Trophoblast cell (in vitro differentiated cells and primary cell): ENCODE data around the gene SLC24A4.
A peak's percentile ranks its signal among the peaks of the same experiment; 100 is the strongest.

Experiments
- DNase-seq, 2 donors: peaks; one replicate each; pipeline ENCODE4 v3.0.0-alpha.2; 2016
- H2AFZ ChIP-seq: 2 replicates; pipeline ENCODE4 v1.6.1; 2013; ENCODE audit warnings: low read length, moderate library complexity, mild to moderate bottlenecking; ENCODE audit not compliant: insufficient read depth, poor library complexity
- H2AK5ac ChIP-seq: 2 replicates; pipeline ENCODE4 v1.6.1; 2013; ENCODE audit warnings: mild to moderate bottlenecking, low read length
- H2BK120ac ChIP-seq: 2 replicates; pipeline ENCODE4 v1.6.1; 2013; ENCODE audit warnings: low read length, mild to moderate bottlenecking, moderate library complexity; ENCODE audit not compliant: insufficient read depth, poor library complexity
- H2BK12ac ChIP-seq: 2 replicates; pipeline ENCODE4 v1.6.1; 2013; ENCODE audit warnings: mild to moderate bottlenecking, low read length, moderate library complexity
- H2BK5ac ChIP-seq: 2 replicates; pipeline ENCODE4 v1.6.1; 2013; ENCODE audit warnings: low read length, low read depth, moderate library complexity, mild to moderate bottlenecking; ENCODE audit not compliant: poor library complexity
- H3K14ac ChIP-seq: 2 replicates; pipeline ENCODE4 v1.6.1; 2013; ENCODE audit warnings: mild to moderate bottlenecking, low read length
- H3K18ac ChIP-seq: 2 replicates; pipeline ENCODE4 v1.6.1; 2013; ENCODE audit warnings: mild to moderate bottlenecking, low read length
- H3K23ac ChIP-seq: 2 replicates; pipeline ENCODE4 v1.6.1; 2013; ENCODE audit warnings: low read length
- H3K27ac ChIP-seq: 2 replicates; pipeline ENCODE4 v1.5.1; 2013; ENCODE audit warnings: low read depth, mild to moderate bottlenecking, inconsistent platforms, low read length, moderate library complexity
- H3K27me3 ChIP-seq: 2 replicates; pipeline ENCODE4 v1.6.1; 2013; ENCODE audit warnings: inconsistent platforms, mild to moderate bottlenecking, low read length, moderate library complexity; ENCODE audit not compliant: insufficient read depth
- H3K36me3 ChIP-seq, 2 experiments: 1 replicate in 1 of 2; 2 replicates in 1 of 2; pipeline ENCODE4 v1.6.1; 2013; ENCODE audit warnings: low read length in 2 of 2, mild to moderate bottlenecking in 2 of 2, moderate library complexity in 1 of 2; ENCODE audit not compliant: insufficient read depth in 2 of 2, control insufficient read depth in 1 of 2
- H3K4ac ChIP-seq: 2 replicates; pipeline ENCODE4 v1.6.1; 2013; ENCODE audit warnings: low read depth, mild to moderate bottlenecking, low read length, moderate library complexity
- H3K4me1 ChIP-seq, 2 experiments: 1 replicate in 1 of 2; 2 replicates in 1 of 2; pipeline ENCODE4 v1.6.1; 2013; ENCODE audit warnings: low read length in 2 of 2, mild to moderate bottlenecking in 2 of 2, moderate library complexity in 1 of 2; ENCODE audit not compliant: insufficient read depth in 2 of 2, control insufficient read depth in 1 of 2
- H3K4me2 ChIP-seq: 2 replicates; pipeline ENCODE4 v1.6.1; 2013; ENCODE audit warnings: inconsistent platforms, mild to moderate bottlenecking, low read length, moderate library complexity
- H3K4me3 ChIP-seq: 2 replicates; pipeline ENCODE4 v1.5.1; 2013; ENCODE audit warnings: mild to moderate bottlenecking, low read depth, low read length, inconsistent platforms
- H3K79me1 ChIP-seq: one replicate; pipeline ENCODE4 v1.6.1; 2013; ENCODE audit warnings: low read length
- H3K79me2 ChIP-seq: 2 replicates; pipeline ENCODE4 v1.6.1; 2013; ENCODE audit warnings: low read length, mild to moderate bottlenecking; ENCODE audit not compliant: control insufficient read depth, insufficient read depth, poor library complexity
- H3K9ac ChIP-seq: 2 replicates; pipeline ENCODE4 v1.6.1; 2013; ENCODE audit warnings: mild to moderate bottlenecking, low read length
- H3K9me3 ChIP-seq: 2 replicates; pipeline ENCODE4 v1.6.1; 2013; ENCODE audit warnings: low read depth, mild to moderate bottlenecking, control low read depth, inconsistent platforms, low read length; ENCODE audit not compliant: insufficient read depth
- H4K12ac ChIP-seq: 2 replicates; pipeline ENCODE4 v1.6.1; 2013; ENCODE audit warnings: low read depth, mild to moderate bottlenecking, low read length, moderate library complexity
- H4K8ac ChIP-seq: 2 replicates; pipeline ENCODE4 v1.6.1; 2013; ENCODE audit warnings: low read depth, mild to moderate bottlenecking, low read length, moderate library complexity
- H4K91ac ChIP-seq: one replicate; pipeline ENCODE4 v1.6.1; 2013; ENCODE audit warnings: low read depth, mild to moderate bottlenecking, low read length, moderate library complexity
- WGBS: extraction: QIAGEN DNeasy Blood & Tissue Kit; methylation state at CpG from one replicate; pipeline ENCODE4 v1.1.7; 2013; ENCODE audit warnings: missing lambda C conversion rate; ENCODE audit not compliant: insufficient read length, insufficient coverage; ENCODE audit errors: extremely low coverage; 5-methylcytosine and 5-hydroxymethylcytosine counted together

Gene SLC24A4

GRCh38 chr14:92501891-92502351 lies 179.0 kb downstream of the SLC24A4 start:
- Histone ChIP-seq H2BK5ac (no peak overlapping the region), H3K9me3 (no peaks in the 10 kb centered on the region), H3K27ac (no peak overlapping the region), H3K14ac (no peak overlapping the region), H2BK12ac (no peak overlapping the region), H3K4me1 (peaks cover 11 to 15% of the 10 kb centered on the region in 2 experiments), H2AK5ac (no peak overlapping the region), H3K23ac (no peak overlapping the region), H3K4me2 (no peak overlapping the region), H3K27me3 (no peaks in the 10 kb centered on the region), H4K8ac (no peak overlapping the region), H3K4ac (no peak overlapping the region), H3K18ac (no peak overlapping the region), H3K79me1 (peaks cover 9% of the 10 kb centered on the region), H2AFZ (no peak overlapping the region), H2BK120ac (no peak overlapping the region), H3K79me2 (no peaks in the 10 kb centered on the region), H3K4me3 (no peak overlapping the region), H4K12ac (no peak overlapping the region), H3K36me3 (no peaks in the 10 kb centered on the region), H4K91ac (no peak overlapping the region), H3K9ac (no peak overlapping the region)
- WGBS = no CpG with 5 or more reads among the region's 5 CpGs
- no peak for DNase-seq

GRCh38 chr14:92502541-92503286 lies 179.7 kb downstream of the SLC24A4 start:
- Histone ChIP-seq H3K9ac (no peak overlapping the region), H2AFZ (no peak overlapping the region), H4K12ac (no peak overlapping the region), H3K4ac (no peak overlapping the region), H2BK12ac (no peak overlapping the region), H4K8ac (no peak overlapping the region), H2BK120ac (peak overlapping the region; percentile 4), H3K79me2 (no peaks in the 10 kb centered on the region), H3K36me3 (no peaks in the 10 kb centered on the region), H3K23ac (no peak overlapping the region), H4K91ac (no peak overlapping the region), H3K4me1 (peaks cover 11 to 15% of the 10 kb centered on the region in 2 experiments), H3K18ac (no peak overlapping the region), H3K14ac (peak overlapping the region; percentile 35), H3K9me3 (no peaks in the 10 kb centered on the region), H2BK5ac (no peak overlapping the region), H3K4me2 (no peak overlapping the region), H3K4me3 (no peak overlapping the region), H3K27ac (no peak overlapping the region), H3K79me1 (peaks cover 9% of the 10 kb centered on the region), H3K27me3 (no peaks in the 10 kb centered on the region), H2AK5ac (no peak overlapping the region)
- WGBS = no CpG with 5 or more reads among the region's 9 CpGs
- no peak for DNase-seq

- peak overlapping the region; percentile 49 for H3K4ac ChIP-seq
- H2BK12ac ChIP-seq = peak overlapping the region; percentile 93
- no peaks in the 10 kb centered on the region for H3K79me2 ChIP-seq
- no peak overlapping the region for H3K9ac ChIP-seq
- DNase-seq = peak; percentile 96 to 98
- H2BK120ac ChIP-seq = peak overlapping the region; percentile 59
- no peak overlapping the region for H4K12ac ChIP-seq
- no peak overlapping the region for H3K4me2 ChIP-seq
- no peaks in the 10 kb centered on the region for H3K36me3 ChIP-seq
- peak overlapping the region; percentile 44 for H3K14ac ChIP-seq
- H3K9me3 ChIP-seq = no peaks in the 10 kb centered on the region
- H3K23ac ChIP-seq = no peak overlapping the region
- no CpG with 5 or more reads among the region's 4 CpGs for WGBS
- H3K4me3 ChIP-seq = no peak overlapping the region
- H3K27ac ChIP-seq = peak overlapping the region; percentile 71
- peaks cover 9% of the 10 kb centered on the region for H3K79me1 ChIP-seq
- H3K18ac ChIP-seq = no peak overlapping the region
- H2AK5ac ChIP-seq = peak overlapping the region; percentile 87
- no peak overlapping the region for H2AFZ ChIP-seq
- no peaks in the 10 kb centered on the region for H3K27me3 ChIP-seq
- H3K4me1 ChIP-seq = peaks cover 11 to 15% of the 10 kb centered on the region in 2 experiments
- H2BK5ac ChIP-seq = no peak overlapping the region
- H4K91ac ChIP-seq = peak overlapping the region; percentile 93
- H4K8ac ChIP-seq = peak overlapping the region; percentile 71
Observed at GRCh38 chr14:92503756-92504491, 181.0 kb downstream of the SLC24A4 start.

DNA sequence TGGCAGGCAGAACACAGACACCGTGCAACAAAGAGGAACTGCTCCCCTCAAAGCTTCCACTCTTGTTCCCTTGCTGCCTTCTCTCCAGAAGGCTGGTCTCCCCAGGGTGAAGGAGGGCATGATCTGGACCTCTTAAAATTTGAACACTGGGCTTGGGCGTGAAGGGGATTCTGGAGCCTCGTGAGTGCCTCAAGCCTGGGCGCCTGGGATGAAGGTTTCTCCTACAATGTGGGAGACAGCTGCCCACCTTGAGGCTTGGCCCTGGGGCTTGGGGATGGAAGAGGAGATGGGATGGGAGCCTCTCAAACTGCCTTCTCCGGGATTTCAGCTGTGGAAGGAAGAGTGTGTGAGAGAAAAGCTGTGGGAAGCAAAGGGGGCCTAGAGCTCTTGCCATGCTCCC lies 182.9 kb downstream of the SLC24A4 start:
- no peak overlapping the region for H4K8ac ChIP-seq
- no peak overlapping the region for H3K27ac ChIP-seq
- H3K36me3 ChIP-seq = no peaks in the 10 kb centered on the region
- peak overlapping the region; percentile 16 for H2BK12ac ChIP-seq
- no peak overlapping the region for H3K9ac ChIP-seq
- no peaks in the 10 kb centered on the region for H3K9me3 ChIP-seq
- no peak overlapping the region for H2BK120ac ChIP-seq
- H4K91ac ChIP-seq = peak overlapping the region; percentile 26
- no peak overlapping the region for H4K12ac ChIP-seq
- H3K4me2 ChIP-seq = no peak overlapping the region
- H3K14ac ChIP-seq = peak overlapping the region; percentile 24
- WGBS = no CpG with 5 or more reads among the region's 5 CpGs
- no peak overlapping the region for H2BK5ac ChIP-seq
- no peaks in the 10 kb centered on the region for H3K27me3 ChIP-seq
- H3K18ac ChIP-seq = no peak overlapping the region
- H3K4me3 ChIP-seq = no peak overlapping the region
- no peak for DNase-seq
- H2AFZ ChIP-seq = no peak overlapping the region
- H3K4ac ChIP-seq = no peak overlapping the region
- peak overlapping the region; percentile 60 for H2AK5ac ChIP-seq
- no peaks in the 10 kb centered on the region for H3K79me2 ChIP-seq
- no peak overlapping the region for H3K23ac ChIP-seq
- H3K4me1 ChIP-seq = peaks cover 7 to 12% of the 10 kb centered on the region in 2 experiments
- peaks cover 13% of the 10 kb centered on the region for H3K79me1 ChIP-seq
